Tibial nerve (tissue), 3 donors: ENCODE data around the gene LZTFL1.

Experiments used
- CTCF ChIP-seq, 5 experiments: fragments of 200-600 bp in 3 of 5; fragments of 450-650 bp in 2 of 5; sonication (generic) in 3 of 5; IDR thresholded peaks; one replicate each; pipeline ENCODE4 v1.5.1; 2016 to 2019; ENCODE audit warnings: antibody characterized with exemption in 5 of 5, mild to moderate bottlenecking in 3 of 5, moderate library complexity in 2 of 5
- POLR2A ChIP-seq, 2 donors: fragments of 450-650 bp; IDR thresholded peaks; one replicate each; pipeline ENCODE4 v1.6.1; 2017; ENCODE audit warnings: antibody characterized with exemption in 2 of 2, mild to moderate bottlenecking in 2 of 2, moderate library complexity in 2 of 2

GRCh38 chr3:45848392-45848791 lies 6.5 kb upstream of the LZTFL1 start:
- TF ChIP-seq CTCF (IDR thresholded peaks at IDR 0.05) (no peak), POLR2A (IDR thresholded peaks at IDR 0.05) (no peak)
